Stimulated activated CD8-positive, alpha-beta memory T cell treated with anti-CD3 and anti-CD28 coated beads, Interleukin-15, amount 100 ng/mL, for 4 hours (primary cell): ENCODE data around the gene ARID3C.

Experiments used
- DNase-seq, 2 donors: peaks; one replicate each; pipeline ENCODE4 v3.0.0-alpha.2; 2020; ENCODE audit warnings: low read depth in 2 of 2

The ARID3C gene

GRCh38 chr9:34594177-34594576, 34.7 kb downstream of the ARID3C start:
- DNase-seq = no peak

GRCh38 chr9:34592895-34593601, 35.8 kb downstream of the ARID3C start:
- no peak for DNase-seq

GRCh38 chr9:34591917-34592866, 36.7 kb downstream of the ARID3C start:
- DNase-seq = no peak

- peak; percentile 43 to 50 for DNase-seq
Measured at GRCh38 chr9:34591248-34591916, 37.5 kb downstream of the ARID3C start.

GRCh38 chr9:34590381-34591247, 38.3 kb downstream of the ARID3C start:
- no peak for DNase-seq

- DNase-seq = no peak
Measured at GRCh38 chr9:34589636-34590380, 39.1 kb downstream of the ARID3C start, which contains the start of gene CNTFR. CNTFR (minus strand) TSS chr9:34589724; CDS start chr9:34568981, 20,743 bp downstream.

- DNase-seq = no peak
Measured at GRCh38 chr9:34588671-34589635, 39.9 kb downstream of the ARID3C start.

GRCh38 chr9:34587271-34587670, 41.6 kb downstream of the ARID3C start:
- no peak for DNase-seq

GRCh38 chr9:34585946-34586669, 42.8 kb downstream of the ARID3C start:
- DNase-seq = no peak

- no peak for DNase-seq
Measured at GRCh38 chr9:34584970-34585369, 43.9 kb downstream of the ARID3C start.

GRCh38 chr9:34582787-34583186, 46.1 kb downstream of the ARID3C start:
- no peak for DNase-seq

- DNase-seq = no peak
Measured at GRCh38 chr9:34581318-34581717, 47.5 kb downstream of the ARID3C start.

- DNase-seq = no peak
Measured at GRCh38 chr9:34580358-34580757, 48.5 kb downstream of the ARID3C start.

GRCh38 chr9:34579808-34580163, 49.1 kb downstream of the ARID3C start:
- DNase-seq = no peak

GRCh38 chr9:34579104-34579807, 49.6 kb downstream of the ARID3C start:
- no peak for DNase-seq

- no peak for DNase-seq
Measured at GRCh38 chr9:34578241-34579103, 50.4 kb downstream of the ARID3C start.
